ENCODE results near the gene MELTF. TPM values are rescaled to one million over a fixed set of nuclear protein-coding genes. Genes with fewer than 3 reads are reported as not detected.
A peak's percentile ranks its signal among the peaks of the same experiment; 100 is the strongest.

The MELTF gene
- total RNA-seq, 2 donors from 2014 or later, result 12.1 to 19.9 TPM

GRCh38 chr3:197027896-197028727, 1.5 kb downstream of the MELTF start:
- no peak for DNase-seq (ENCODE audit: low spot score)
- intact Hi-C loops (cut with DNase I), result no loop called here

GRCh38 chr3:197027151-197027895, 2.3 kb downstream of the MELTF start:
- intact Hi-C loops (cut with DNase I), result no loop called here
- no peak for DNase-seq (ENCODE audit: low spot score)

DNA sequence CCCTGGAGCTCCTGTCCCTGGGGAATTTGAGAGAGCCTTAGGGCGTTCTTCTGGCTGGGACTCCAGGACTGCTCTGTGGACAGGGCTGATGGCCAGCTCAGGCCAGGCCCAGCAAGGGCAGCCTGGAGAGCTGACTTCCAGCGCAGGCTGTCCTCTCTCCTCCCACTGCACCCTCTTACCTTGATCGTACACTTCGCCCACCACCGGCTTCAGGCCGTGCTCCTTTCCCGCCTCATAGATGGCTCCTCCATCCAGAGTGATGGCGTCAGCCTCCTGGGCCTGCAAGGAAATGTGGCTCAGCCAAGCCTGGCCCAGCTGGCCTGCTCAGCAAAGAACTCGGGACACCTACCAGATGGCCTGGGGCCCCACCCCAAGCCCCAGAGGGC, 3.1 kb downstream of the MELTF start:
- peak; percentile 76 for DNase-seq (ENCODE audit: low spot score)
- intact Hi-C loops (cut with DNase I), result no loop called here

DNA sequence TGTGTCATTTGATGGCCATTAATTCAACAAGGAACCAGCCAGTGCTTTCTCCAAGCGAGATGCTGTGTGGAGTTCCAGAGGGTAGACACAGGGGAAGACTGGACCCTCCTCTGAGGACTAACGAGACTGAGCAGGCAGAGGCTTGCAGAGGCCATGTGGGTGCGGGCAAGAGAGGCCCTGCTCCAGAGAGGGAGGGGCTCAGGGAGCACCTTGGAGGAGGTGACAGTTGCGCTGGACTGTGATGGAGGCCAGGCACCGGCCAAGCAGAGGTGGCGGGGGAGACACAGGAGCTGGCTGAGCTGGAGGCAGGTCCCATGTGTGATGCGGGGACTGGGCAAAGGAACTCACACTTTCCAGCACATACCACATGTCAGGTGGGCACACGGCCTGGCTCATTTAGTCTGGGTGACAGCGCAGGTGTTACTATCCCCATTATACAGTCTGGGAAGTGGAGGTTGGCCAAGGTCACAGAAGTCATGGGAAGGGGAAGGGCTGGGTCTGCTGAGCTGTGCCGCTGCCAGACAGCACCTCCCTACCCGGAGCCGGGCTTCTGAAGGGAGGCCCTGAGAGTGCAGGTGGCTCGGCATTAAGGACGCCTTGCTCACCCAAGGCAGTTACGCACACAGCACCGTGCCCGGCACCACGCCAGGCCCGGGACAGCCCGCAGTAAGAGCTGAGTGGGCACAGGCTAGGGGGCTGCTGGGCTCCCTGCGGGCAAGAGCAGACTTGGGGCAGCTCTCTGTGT, 3.7 kb downstream of the MELTF start:
- DNase-seq (ENCODE audit: low spot score), result no peak
- intact Hi-C loops (cut with DNase I), result no loop called here

- intact Hi-C loops (cut with DNase I), result no loop called here
These were observed 4.5 kb downstream of the MELTF start for GRCh38 chr3:197024881-197025735.

GRCh38 chr3:197023998-197024651, 5.5 kb downstream of the MELTF start:
- DNase-seq (ENCODE audit: low spot score), result peak; percentile 77

More at GRCh38 chr3:197024881-197025735, 4.5 kb downstream of the MELTF start:
- peak; percentile 81 for DNase-seq (ENCODE audit: low spot score)

GRCh38 chr3:197023241-197023997, 6.2 kb downstream of the MELTF start:
- intact Hi-C loops (cut with DNase I), result loop anchor here in 1 of 2 donors (2.0 kb wide), 1 partner anchor 29 kb away; no protein-coding TSS in a partner anchor
- no peak for DNase-seq (ENCODE audit: low spot score)

More at GRCh38 chr3:197023998-197024651, 5.5 kb downstream of the MELTF start:
- intact Hi-C loops (cut with DNase I), result loop anchor here in 1 of 2 donors (2.0 kb wide), 1 partner anchor 29 kb away; no protein-coding TSS in a partner anchor

DNA sequence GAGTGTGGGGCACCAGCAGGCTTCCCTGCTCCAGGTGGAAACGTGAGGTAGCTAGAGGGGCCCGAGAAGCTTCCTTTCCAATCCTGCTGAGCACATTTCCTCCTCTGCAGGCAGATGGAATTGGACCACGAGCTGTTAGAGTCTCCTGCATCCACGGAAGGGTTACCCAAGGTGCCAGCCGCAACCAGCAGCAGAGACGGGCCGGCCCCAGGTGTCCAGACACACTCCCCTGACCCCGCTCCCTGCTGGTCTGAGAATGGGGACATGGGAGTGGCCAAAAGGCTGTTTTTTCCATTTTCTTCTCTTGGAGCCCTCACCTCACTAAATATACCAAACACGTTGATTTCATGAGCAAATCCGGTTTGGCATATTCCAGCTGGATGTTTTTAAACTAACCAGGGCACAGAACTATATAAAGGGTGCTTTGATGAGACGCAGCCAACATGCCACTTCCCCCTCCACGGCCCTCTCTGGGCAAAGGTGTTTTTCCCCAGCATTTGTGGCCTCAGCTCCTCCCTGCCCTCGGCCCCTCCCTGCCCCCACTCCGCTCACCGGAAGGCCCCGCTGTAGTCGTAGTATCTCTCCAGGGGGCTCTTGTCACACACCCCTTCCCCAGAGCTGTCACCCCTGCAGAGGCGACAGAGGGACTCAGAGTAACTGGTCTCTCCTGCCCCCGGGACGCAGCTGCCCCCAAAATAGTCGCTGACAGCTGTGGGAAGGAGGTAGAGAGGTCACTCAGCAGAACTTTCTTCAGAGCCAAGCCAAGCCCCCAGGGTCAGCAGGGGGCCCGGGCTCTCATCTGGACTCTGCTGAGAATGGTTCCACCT, 7.0 kb downstream of the MELTF start:
- intact Hi-C loops (cut with DNase I), result loop anchor here in 1 of 2 donors (2.0 kb wide), 1 partner anchor 30 kb away; no protein-coding TSS in a partner anchor
- no peak for DNase-seq (ENCODE audit: low spot score)

GRCh38 chr3:197021729-197022404, 7.8 kb downstream of the MELTF start:
- DNase-seq (ENCODE audit: low spot score), result no peak
- intact Hi-C loops (cut with DNase I), result loop anchor here in 1 of 2 donors (2.0 kb wide), 1 partner anchor 31 kb away; no protein-coding TSS in a partner anchor

DNA sequence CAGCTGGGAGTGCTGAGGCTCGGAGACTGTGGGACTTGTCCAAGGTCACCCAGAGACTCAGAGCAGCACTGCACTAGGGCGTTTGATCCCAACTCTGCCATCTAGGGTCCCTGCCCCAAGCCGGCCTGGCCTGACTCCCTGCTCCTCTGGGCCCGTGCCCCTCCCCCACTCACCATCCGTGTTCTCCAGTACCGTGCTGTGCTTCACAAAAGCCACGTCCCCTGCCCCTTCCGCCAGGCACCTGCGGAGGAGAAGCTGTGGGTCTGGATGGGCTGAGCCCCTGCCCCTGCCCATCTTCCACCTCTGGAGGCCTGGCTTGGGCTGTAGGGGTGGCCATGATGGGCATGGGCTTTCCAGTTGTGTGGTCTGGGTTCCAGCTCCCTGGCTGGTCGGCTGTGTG, 8.4 kb downstream of the MELTF start:
- no peak for DNase-seq (ENCODE audit: low spot score)
- intact Hi-C loops (cut with DNase I), result no loop called here

DNA sequence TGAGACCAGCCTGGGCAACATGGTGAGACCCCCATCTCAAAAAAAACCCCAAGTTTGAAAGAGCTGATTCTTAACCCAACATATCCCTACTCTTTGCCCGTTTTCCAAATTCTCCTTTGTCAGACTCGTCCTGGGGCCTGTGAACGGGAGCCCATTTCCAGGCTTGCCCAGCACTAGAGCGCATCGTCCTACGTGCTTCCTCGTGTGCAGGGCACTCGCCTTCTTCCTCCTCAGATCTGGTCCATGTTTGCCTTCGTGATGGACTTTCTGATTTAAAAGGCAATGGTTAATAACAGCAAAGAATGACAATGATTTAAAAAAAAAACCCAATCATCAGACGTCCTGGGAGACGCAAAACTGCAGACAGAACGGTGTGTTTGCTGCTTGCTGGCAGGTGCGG, 10.1 kb downstream of the MELTF start:
- intact Hi-C loops (cut with DNase I), result no loop called here
- DNase-seq (ENCODE audit: low spot score), result no peak

- intact Hi-C loops (cut with DNase I), result no loop called here
- no peak for DNase-seq (ENCODE audit: low spot score)
These were observed 10.6 kb downstream of the MELTF start for GRCh38 chr3:197019021-197019420.

GRCh38 chr3:197017003-197017402, 12.6 kb downstream of the MELTF start:
- no peak for DNase-seq (ENCODE audit: low spot score)

GRCh38 chr3:197015790-197016736, 13.6 kb downstream of the MELTF start:
- intact Hi-C loops (cut with DNase I), result no loop called here
- peak; percentile 79 for DNase-seq (ENCODE audit: low spot score)

More at GRCh38 chr3:197017003-197017402, 12.6 kb downstream of the MELTF start:
- intact Hi-C loops (cut with DNase I), result no loop called here

Measured in posterior vena cava (tissue), 2 donors.